Measurements from ENCODE around the gene VWA8. TPM values are rescaled to one million over a fixed set of nuclear protein-coding genes. Genes with fewer than 3 reads are reported as not detected.

Gene VWA8
- total and polyA plus RNA-seq, 2 of the 13 experiments (the other 11 are each of a cell fraction or from before 2014, with no cell fraction given): 9.1 to 17.3 TPM

- TF ChIP-seq ARID4A (CRISPR knock-in tag; IDR thresholded peaks at IDR 0.05; ENCODE audit: borderline replicate concordance): peak; percentile 80; the same call in 1 of the 2 replicates
- peak; percentile 99 for TF ChIP-seq KMT2A (CRISPR knock-in tag; IDR thresholded peaks at IDR 0.05)
- TF ChIP-seq MAZ (IDR thresholded peaks at IDR 0.05; ENCODE audit: borderline replicate concordance, low read depth, low read length): peak; percentile 26; the same call in 1 of the 2 replicates
- peak; percentile 74; the same call in 1 of the 2 replicates for TF ChIP-seq MAZ (CRISPR knock-in tag; IDR thresholded peaks at IDR 0.05; ENCODE audit: low read depth)
- peak; percentile 87 for TF ChIP-seq TARDBP (CRISPR knock-in tag; IDR thresholded peaks at IDR 0.05)
- 0 out of 2 replicates have a peak, but pooled peaks have one; percentile 42 for TF ChIP-seq STAT5B (CRISPR knock-in tag; IDR thresholded peaks at IDR 0.05)
- no peak for TF ChIP-seq CEBPB (IDR thresholded peaks at IDR 0.05; ENCODE audit: borderline replicate concordance, low read depth, low read length)
- peak; percentile 96 for TF ChIP-seq ZFX (CRISPR knock-in tag; IDR thresholded peaks at IDR 0.05; ENCODE audit: low read depth)
- TF ChIP-seq NFRKB (IDR thresholded peaks at IDR 0.05): no peak
- TF ChIP-seq USF2 (IDR thresholded peaks at IDR 0.05; ENCODE audit: low read depth, low read length): no peak
- peak; percentile 40; the same call in 1 of the 2 replicates for TF ChIP-seq USF2 (CRISPR knock-in tag; IDR thresholded peaks at IDR 0.05; ENCODE audit: borderline replicate concordance)
- TF ChIP-seq ZNF563 (CRISPR knock-in tag; IDR thresholded peaks at IDR 0.05): peak; percentile 63; the same call in 1 of the 2 replicates
- no peak for TF ChIP-seq ZNF451 (CRISPR knock-in tag; IDR thresholded peaks at IDR 0.05)
- TF ChIP-seq HIVEP1 (CRISPR knock-in tag; IDR thresholded peaks at IDR 0.05): peak; percentile 59; the same call in 1 of the 2 replicates
- peak; percentile 62; the same call in 1 of the 2 replicates for TF ChIP-seq TFE3 (CRISPR knock-in tag; IDR thresholded peaks at IDR 0.05)
- TF ChIP-seq ZNF12 (CRISPR knock-in tag; IDR thresholded peaks at IDR 0.05): no peak; the same call in 1 of the 2 replicates
- no peak for TF ChIP-seq ZFP36L1 (CRISPR knock-in tag; IDR thresholded peaks at IDR 0.05)
- peak; percentile 93 for TF ChIP-seq YEATS4 (CRISPR knock-in tag; IDR thresholded peaks at IDR 0.05; ENCODE audit: borderline replicate concordance)
- TF ChIP-seq KDM2A (CRISPR knock-in tag; IDR thresholded peaks at IDR 0.05; ENCODE audit: borderline replicate concordance, low read depth): peak; percentile 96
Observed at GRCh38 chr13:41960637-41961465, at the start of gene VWA8 (continued).
